ENCODE results near the gene RYR2. TPM values are rescaled to one million over a fixed set of nuclear protein-coding genes. Genes with fewer than 3 reads are reported as not detected.

The RYR2 gene
- total RNA-seq, 1 donor from 2014 or later = 0.90 TPM

DNA sequence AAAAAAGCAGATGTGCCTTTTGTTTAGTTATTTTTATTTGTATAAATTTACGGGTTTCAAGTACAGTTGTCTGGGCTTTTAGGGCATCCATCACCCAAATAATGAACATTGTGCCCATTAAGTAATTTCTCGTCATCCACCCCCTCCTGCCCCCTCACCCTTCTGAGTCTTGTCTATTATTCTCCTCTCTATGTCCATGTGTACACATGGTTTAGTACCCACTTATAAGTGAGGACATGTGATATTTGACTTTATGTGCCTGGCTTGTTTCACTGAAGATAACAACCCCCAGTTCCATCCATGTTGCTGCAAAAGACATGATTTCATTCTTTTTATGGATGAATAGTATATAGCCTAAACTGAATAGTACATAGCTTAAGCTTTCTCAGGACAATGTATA, 659.5 kb downstream of the RYR2 start:
- Mint-ChIP-seq H3K27me3 (ENCODE audit: insufficient read depth, low read depth) (no peaks in the 10 kb centered on the region), H3K27ac (no peak overlapping the region), H3K4me3 (no peak overlapping the region), H3K4me1 (peaks cover 3% of the 10 kb centered on the region), H3K36me3 (no peaks in the 10 kb centered on the region), H3K9me3 (no peaks in the 10 kb centered on the region)
- Histone ChIP-seq H3K79me2 (ENCODE audit: low read depth) (no peaks in the 10 kb centered on the region), H3K4me3 (no peak overlapping the region), H3K4me2 (no peak overlapping the region), H3K27me3 (no peaks in the 10 kb centered on the region), H3F3A (ENCODE audit: low read depth) (no peaks in the 10 kb centered on the region), H2AFZ (replicated peaks) (no peak overlapping the region), H3K27ac (no peak overlapping the region), H3K36me3 (no peaks in the 10 kb centered on the region), H4K20me1 (ENCODE audit: low read depth) (no peaks in the 10 kb centered on the region), H3K4me1 (no peaks in the 10 kb centered on the region), H3K9me3 (ENCODE audit: low read depth) (no peaks in the 10 kb centered on the region), H3K9ac (no peak overlapping the region)
- TF ChIP-seq, protein P1, sequence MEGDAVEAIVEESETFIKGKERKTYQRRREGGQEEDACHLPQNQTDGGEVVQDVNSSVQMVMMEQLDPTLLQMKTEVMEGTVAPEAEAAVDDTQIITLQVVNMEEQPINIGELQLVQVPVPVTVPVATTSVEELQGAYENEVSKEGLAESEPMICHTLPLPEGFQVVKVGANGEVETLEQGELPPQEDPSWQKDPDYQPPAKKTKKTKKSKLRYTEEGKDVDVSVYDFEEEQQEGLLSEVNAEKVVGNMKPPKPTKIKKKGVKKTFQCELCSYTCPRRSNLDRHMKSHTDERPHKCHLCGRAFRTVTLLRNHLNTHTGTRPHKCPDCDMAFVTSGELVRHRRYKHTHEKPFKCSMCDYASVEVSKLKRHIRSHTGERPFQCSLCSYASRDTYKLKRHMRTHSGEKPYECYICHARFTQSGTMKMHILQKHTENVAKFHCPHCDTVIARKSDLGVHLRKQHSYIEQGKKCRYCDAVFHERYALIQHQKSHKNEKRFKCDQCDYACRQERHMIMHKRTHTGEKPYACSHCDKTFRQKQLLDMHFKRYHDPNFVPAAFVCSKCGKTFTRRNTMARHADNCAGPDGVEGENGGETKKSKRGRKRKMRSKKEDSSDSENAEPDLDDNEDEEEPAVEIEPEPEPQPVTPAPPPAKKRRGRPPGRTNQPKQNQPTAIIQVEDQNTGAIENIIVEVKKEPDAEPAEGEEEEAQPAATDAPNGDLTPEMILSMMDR (IDR thresholded peaks at IDR 0.05) = no peak
- TF ChIP-seq EZH2phosphoT487 (IDR thresholded peaks at IDR 0.05) (no peak), EZH2 (IDR thresholded peaks at IDR 0.05) (no peak)
- no peak for DNase-seq (ENCODE audit: low spot score)

DNA sequence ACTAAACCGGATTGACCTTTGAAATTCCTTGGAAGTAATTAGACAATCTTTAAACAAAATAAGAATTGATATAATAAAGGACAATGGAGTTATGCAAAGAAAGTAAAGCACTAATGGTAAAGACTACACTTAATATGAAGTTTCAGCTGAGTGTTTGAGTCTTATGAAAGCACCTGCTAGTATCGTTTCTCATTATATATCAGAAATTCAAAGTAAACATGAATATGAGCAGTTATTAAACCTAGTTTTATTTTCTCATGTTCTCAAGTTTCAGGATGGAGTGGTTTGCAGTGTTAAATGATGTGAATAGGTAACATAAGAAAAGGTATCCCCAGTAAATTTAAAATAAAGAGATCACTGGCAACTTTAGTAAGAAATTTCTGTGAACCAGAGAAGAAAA, 660.2 kb downstream of the RYR2 start:
- H3K4me3 Mint-ChIP-seq = no peak overlapping the region
- no peaks in the 10 kb centered on the region for H3K27me3 ChIP-seq

DNA sequence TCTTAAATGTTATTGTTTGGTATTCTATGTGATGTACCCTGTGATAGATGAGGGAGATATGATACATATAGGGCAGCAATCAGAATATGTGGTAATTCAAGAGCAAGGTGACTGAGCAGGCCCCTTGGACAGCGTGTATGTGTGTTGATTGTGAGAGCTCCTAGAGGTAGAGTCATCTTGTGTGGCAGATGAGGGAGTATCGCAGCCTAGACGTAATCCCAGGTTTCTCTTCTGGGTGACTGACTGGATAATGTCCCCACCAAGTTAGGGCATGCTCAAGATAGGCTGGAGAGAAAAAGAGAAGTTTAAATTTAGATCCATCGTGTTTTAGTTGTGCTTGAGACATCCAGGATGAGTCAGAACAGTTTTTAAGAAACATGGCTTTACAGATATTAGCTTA, 663.5 kb downstream of the RYR2 start:
- Mint-ChIP-seq H3K9me3 (no peaks in the 10 kb centered on the region), H3K4me3 (no peak overlapping the region), H3K4me1 (no peaks in the 10 kb centered on the region), H3K27ac (no peak overlapping the region), H3K36me3 (no peaks in the 10 kb centered on the region), H3K27me3 (ENCODE audit: insufficient read depth, low read depth) (no peaks in the 10 kb centered on the region)
- no peaks in the 10 kb centered on the region for H3K4me1 ChIP-seq
- H3K27me3 ChIP-seq = no peaks in the 10 kb centered on the region
- H2AFZ ChIP-seq (replicated peaks) = no peak overlapping the region
- H3K36me3 ChIP-seq = no peaks in the 10 kb centered on the region
- H3K79me2 ChIP-seq (ENCODE audit: low read depth) = no peaks in the 10 kb centered on the region
- no peak for DNase-seq (ENCODE audit: low spot score)
- H3K4me3 ChIP-seq = no peak overlapping the region
- no peak overlapping the region for H3K9ac ChIP-seq
- no peak overlapping the region for H3K4me2 ChIP-seq
- H3K9me3 ChIP-seq (ENCODE audit: low read depth) = no peaks in the 10 kb centered on the region
- no peak overlapping the region for H3K27ac ChIP-seq
- TF ChIP-seq, protein P1 (IDR thresholded peaks at IDR 0.05) = no peak
- no peak for TF ChIP-seq EZH2 (IDR thresholded peaks at IDR 0.05)
- TF ChIP-seq EZH2phosphoT487 (IDR thresholded peaks at IDR 0.05) = no peak
- H3F3A ChIP-seq (ENCODE audit: low read depth) = no peaks in the 10 kb centered on the region
- no peaks in the 10 kb centered on the region for H4K20me1 ChIP-seq (ENCODE audit: low read depth)

More for the DNA sequence above, 660.2 kb downstream of the RYR2 start:
- Histone ChIP-seq H2AFZ (replicated peaks) (no peak overlapping the region), H3K4me2 (no peak overlapping the region), H4K20me1 (ENCODE audit: low read depth) (no peaks in the 10 kb centered on the region), H3K4me3 (no peak overlapping the region), H3K4me1 (no peaks in the 10 kb centered on the region), H3K79me2 (ENCODE audit: low read depth) (no peaks in the 10 kb centered on the region), H3K36me3 (no peaks in the 10 kb centered on the region), H3F3A (ENCODE audit: low read depth) (no peaks in the 10 kb centered on the region), H3K27ac (no peak overlapping the region), H3K9me3 (ENCODE audit: low read depth) (no peaks in the 10 kb centered on the region), H3K9ac (no peak overlapping the region)
- H3K36me3 Mint-ChIP-seq = no peaks in the 10 kb centered on the region
- TF ChIP-seq EZH2 (IDR thresholded peaks at IDR 0.05) = no peak
- TF ChIP-seq, protein P1 (IDR thresholded peaks at IDR 0.05) = no peak
- no peaks in the 10 kb centered on the region for H3K4me1 Mint-ChIP-seq
- no peaks in the 10 kb centered on the region for H3K9me3 Mint-ChIP-seq
- no peaks in the 10 kb centered on the region for H3K27me3 Mint-ChIP-seq (ENCODE audit: insufficient read depth, low read depth)
- no peak overlapping the region for H3K27ac Mint-ChIP-seq
- no peak for DNase-seq (ENCODE audit: low spot score)
